Hepatocyte (in vitro differentiated cells): Measurements from ENCODE around the gene AGAP1. TPM values are rescaled to one million over a fixed set of nuclear protein-coding genes. Genes with fewer than 3 reads are reported as not detected.
A peak's percentile ranks its signal among the peaks of the same experiment; 100 is the strongest.

ENCODE experiments used
- DNase-seq: peaks from one replicate; pipeline ENCODE4 v3.0.0-alpha.2; 2016; ENCODE audit warnings: low spot score
- H2AFZ ChIP-seq: fragments of 200-600 bp; sonication (generic); 2 replicates; pipeline ENCODE4 v1.6.0; 2016; ENCODE audit warnings: antibody characterized with exemption, mild to moderate bottlenecking
- H3K27ac ChIP-seq: fragments of 200-600 bp; sonication (generic); 2 replicates; pipeline ENCODE4 v1.5.1; 2016; ENCODE audit warnings: mild to moderate bottlenecking
- H3K27me3 ChIP-seq: fragments of 200-600 bp; sonication (generic); 2 replicates; pipeline ENCODE4 v1.6.1; 2016
- H3K36me3 ChIP-seq: fragments of 200-600 bp; sonication (generic); replicated peaks from 2 replicates; pipeline ENCODE4 v1.5.1; 2016; ENCODE audit warnings: low read depth; ENCODE audit not compliant: insufficient read depth
- H3K4me1 ChIP-seq: fragments of 200-600 bp; sonication (generic); 2 replicates; pipeline ENCODE4 v1.5.1; 2016; ENCODE audit warnings: mild to moderate bottlenecking, moderate library complexity; ENCODE audit not compliant: insufficient read depth
- H3K4me2 ChIP-seq: fragments of 200-600 bp; sonication (generic); 2 replicates; pipeline ENCODE4 v1.6.0; 2016
- H3K4me3 ChIP-seq: fragments of 200-600 bp; sonication (generic); 2 replicates; pipeline ENCODE4 v1.5.1; 2016; ENCODE audit warnings: mild to moderate bottlenecking
- H3K79me2 ChIP-seq: fragments of 200-600 bp; sonication (generic); 2 replicates; pipeline ENCODE4 v1.6.0; 2017; ENCODE audit warnings: mild to moderate bottlenecking
- H3K9me2 ChIP-seq: fragments of 200-600 bp; sonication (generic); replicated peaks from 2 replicates; pipeline ENCODE4 v1.6.0; 2017; ENCODE audit warnings: mild to moderate bottlenecking; ENCODE audit not compliant: insufficient read depth
- H3K9me3 ChIP-seq: fragments of 200-600 bp; sonication (generic); 2 replicates; pipeline ENCODE4 v1.5.1; 2016; ENCODE audit warnings: low read depth, mild to moderate bottlenecking
- H4K20me1 ChIP-seq: fragments of 200-600 bp; sonication (generic); 2 replicates; pipeline ENCODE4 v1.6.0; 2016; ENCODE audit warnings: mild to moderate bottlenecking; ENCODE audit not compliant: insufficient read depth, poor library complexity, severe bottlenecking
- CTCF ChIP-seq: fragments of 200-600 bp; sonication (generic); IDR thresholded peaks from 2 replicates; pipeline ENCODE4 v1.5.1; 2016; ENCODE audit warnings: antibody characterized with exemption, mild to moderate bottlenecking; ENCODE audit not compliant: poor library complexity
- EZH2 ChIP-seq: fragments of 200-600 bp; sonication (generic); IDR thresholded peaks from 2 replicates; pipeline ENCODE4 v1.6.1; 2016; ENCODE audit warnings: antibody characterized with exemption, mild to moderate bottlenecking, borderline replicate concordance
- EZH2phosphoT487 ChIP-seq: fragments of 200-600 bp; sonication (generic); IDR thresholded peaks from one replicate; pipeline ENCODE4 v1.6.1; 2018; ENCODE audit warnings: antibody characterized with exemption, mild to moderate bottlenecking, low read depth, moderate library complexity; ENCODE audit not compliant: unreplicated experiment, severe bottlenecking
- WGBS: methylation state at CpG from one replicate; pipeline ENCODE4 v1.1.6; 2016; ENCODE audit warnings: low lambda C conversion rate; ENCODE audit errors: missing lambda C conversion rate; 5-methylcytosine and 5-hydroxymethylcytosine counted together
- polyA plus RNA-seq: library from polyadenylated mRNA; unstranded; fragments of >200 nt; fragmentation: Nextera tagmentation; extraction: Ambion mirVana; gene quantifications from 2 replicates; pipeline ENCODE4 v1.2.1, GENCODE V29; 2016
- total RNA-seq: library from RNA; depleted of rRNA; stranded (reverse); fragments of >200 nt; gene quantifications from 2 replicates; pipeline ENCODE4 v1.2.3, GENCODE V29; 2014

The AGAP1 gene
- total and polyA plus RNA-seq, 2 experiments from 2014 or later = 12.1 to 20.0 TPM

DNA sequence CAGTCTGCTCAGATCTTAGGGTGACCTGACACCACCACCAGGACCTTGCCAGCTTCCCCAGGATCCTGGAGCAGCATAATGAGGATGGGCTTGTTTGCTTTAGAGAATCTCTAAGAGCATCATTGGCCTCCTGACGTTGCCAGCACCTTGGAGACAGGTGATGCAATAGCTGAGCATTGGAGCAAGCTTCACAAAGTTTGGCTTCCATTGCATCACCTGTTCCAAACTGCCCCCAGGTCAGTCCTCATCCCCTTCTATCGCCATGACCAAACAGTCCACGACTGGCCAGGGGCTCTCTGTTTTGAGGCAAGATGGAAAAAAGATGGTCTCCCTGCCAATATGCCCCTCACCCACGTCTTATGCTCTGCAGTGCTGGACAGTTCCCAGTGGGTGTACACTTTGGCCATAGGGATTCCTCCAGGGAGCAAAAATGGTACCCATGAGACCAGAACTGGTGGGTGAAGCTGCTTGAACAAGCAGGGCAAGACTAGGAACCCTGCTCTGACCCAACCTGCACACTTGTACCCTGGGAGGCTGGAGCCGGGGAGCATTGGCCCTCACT lies 22.6 kb upstream of the AGAP1 start:
- Histone ChIP-seq H3K27ac (no peak overlapping the region), H3K9me2 (no peaks in the 10 kb centered on the region), H4K20me1 (no peaks in the 10 kb centered on the region), H3K36me3 (no peaks in the 10 kb centered on the region), H2AFZ (no peak overlapping the region), H3K79me2 (no peaks in the 10 kb centered on the region), H3K27me3 (no peaks in the 10 kb centered on the region), H3K9me3 (no peaks in the 10 kb centered on the region), H3K4me2 (no peak overlapping the region), H3K4me3 (no peak overlapping the region), H3K4me1 (no peaks in the 10 kb centered on the region)
- 77% methylated on average over 5 of the region's 5 CpGs for WGBS
- no peak for DNase-seq
- TF ChIP-seq CTCF (no peak), EZH2 (no peak), EZH2phosphoT487 (no peak)

DNA sequence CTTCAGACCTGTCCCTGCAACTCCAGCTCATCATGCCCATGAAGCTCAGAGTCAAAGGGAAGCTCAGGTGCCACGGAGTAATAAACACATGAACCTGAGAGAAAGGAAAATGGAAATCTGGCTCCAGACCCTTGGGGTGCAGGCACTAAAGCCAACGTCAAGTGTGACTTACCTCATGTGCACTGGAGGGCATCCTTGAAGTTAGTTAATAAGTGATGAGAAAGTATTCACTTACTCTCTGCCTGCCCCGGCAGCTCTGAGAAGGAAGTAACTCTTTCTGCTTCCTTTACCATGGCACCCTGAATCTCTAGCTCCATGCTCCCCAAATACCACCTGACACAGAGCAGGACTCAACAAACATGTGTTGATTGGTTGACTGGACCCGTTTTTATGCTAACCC lies 21.4 kb upstream of the AGAP1 start:
- Histone ChIP-seq H3K9me3 (no peaks in the 10 kb centered on the region), H2AFZ (no peak overlapping the region), H3K36me3 (no peaks in the 10 kb centered on the region), H3K27ac (no peak overlapping the region), H3K4me3 (no peak overlapping the region), H3K4me1 (no peaks in the 10 kb centered on the region), H3K79me2 (no peaks in the 10 kb centered on the region), H4K20me1 (no peaks in the 10 kb centered on the region), H3K4me2 (no peak overlapping the region), H3K9me2 (no peaks in the 10 kb centered on the region), H3K27me3 (no peaks in the 10 kb centered on the region)
- WGBS = 61% methylated on average over 4 of the region's 4 CpGs
- no peak for TF ChIP-seq EZH2phosphoT487
- TF ChIP-seq CTCF = no peak
- no peak for TF ChIP-seq EZH2
- peak; percentile 29 for DNase-seq

DNA sequence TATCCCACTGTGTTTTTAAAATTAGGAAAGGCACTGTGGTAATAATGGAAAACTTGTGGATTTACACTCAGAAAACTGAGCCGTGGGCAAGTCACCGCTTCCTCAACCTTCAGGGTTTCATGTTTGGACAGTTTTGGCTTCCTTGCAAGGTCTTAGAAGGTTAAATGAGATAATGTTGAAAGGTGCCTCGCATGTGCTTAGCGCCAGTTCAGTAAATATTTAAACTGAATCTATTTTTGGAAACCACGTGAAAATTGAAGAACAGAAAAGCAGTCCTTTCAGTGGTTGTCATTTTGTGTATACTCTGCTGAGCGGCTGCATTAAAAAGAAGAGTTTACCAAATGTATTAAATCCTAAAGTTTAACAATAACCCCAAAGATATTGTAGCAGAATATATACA lies 15.2 kb upstream of the AGAP1 start:
- no peaks in the 10 kb centered on the region for H3K9me3 ChIP-seq
- DNase-seq = no peak
- TF ChIP-seq CTCF (no peak), EZH2 (no peak), EZH2phosphoT487 (no peak)
- H3K4me1 ChIP-seq = peaks cover 7% of the 10 kb centered on the region
- H3K9me2 ChIP-seq = no peaks in the 10 kb centered on the region
- H3K36me3 ChIP-seq = no peaks in the 10 kb centered on the region
- no peaks in the 10 kb centered on the region for H4K20me1 ChIP-seq
- 59% methylated on average over 6 of the region's 6 CpGs for WGBS
- no peak overlapping the region for H2AFZ ChIP-seq
- H3K27me3 ChIP-seq = no peaks in the 10 kb centered on the region
- H3K27ac ChIP-seq = no peak overlapping the region
- H3K79me2 ChIP-seq = no peaks in the 10 kb centered on the region
- no peak overlapping the region for H3K4me3 ChIP-seq
- H3K4me2 ChIP-seq = peak overlapping the region; percentile 50
